Stimulated activated CD8-positive, alpha-beta memory T cell treated with anti-CD3 and anti-CD28 coated beads, Interleukin-15, amount 100 ng/mL, for 48 hours (primary cell): ENCODE data around the gene HOMER1.

Experiments used
- DNase-seq, 2 donors: peaks; one replicate each; pipeline ENCODE4 v3.0.0-alpha.2; 2020; ENCODE audit warnings: low read depth in 2 of 2

The HOMER1 gene

GRCh38 chr5:79513704-79514390, at the start of gene HOMER1:
HOMER1 (minus strand) TSS chr5:79514134; CDS start chr5:79512774, 1,360 bp downstream.
- DNase-seq = peak; percentile 65 to 73

- DNase-seq = no peak
Observed at GRCh38 chr5:79563247-79563590, 49.3 kb upstream of the HOMER1 start.

GRCh38 chr5:79562351-79563246, 48.7 kb upstream of the HOMER1 start:
- no peak for DNase-seq

DNA sequence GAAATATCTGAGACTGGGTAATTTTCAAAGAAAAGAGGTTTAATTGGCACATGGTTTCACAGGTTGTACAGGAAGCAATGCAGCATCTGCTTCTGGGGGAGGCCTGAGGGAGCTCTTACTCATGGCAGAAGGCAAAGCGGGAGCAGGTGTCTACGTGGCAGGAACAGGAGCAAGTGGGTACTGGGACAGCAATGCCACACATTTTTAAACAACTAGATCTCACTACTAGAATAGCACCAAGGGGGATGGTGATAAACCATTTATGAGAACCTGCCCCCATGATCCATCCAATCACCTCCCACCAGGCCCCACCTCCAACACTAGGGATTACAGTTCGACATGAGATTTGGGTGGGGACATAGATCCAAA, 47.6 kb upstream of the HOMER1 start:
- peak; percentile 4 to 9 for DNase-seq

- peak; percentile 5 to 14 for DNase-seq
Observed at GRCh38 chr5:79560771-79561524, 47.0 kb upstream of the HOMER1 start.

DNA sequence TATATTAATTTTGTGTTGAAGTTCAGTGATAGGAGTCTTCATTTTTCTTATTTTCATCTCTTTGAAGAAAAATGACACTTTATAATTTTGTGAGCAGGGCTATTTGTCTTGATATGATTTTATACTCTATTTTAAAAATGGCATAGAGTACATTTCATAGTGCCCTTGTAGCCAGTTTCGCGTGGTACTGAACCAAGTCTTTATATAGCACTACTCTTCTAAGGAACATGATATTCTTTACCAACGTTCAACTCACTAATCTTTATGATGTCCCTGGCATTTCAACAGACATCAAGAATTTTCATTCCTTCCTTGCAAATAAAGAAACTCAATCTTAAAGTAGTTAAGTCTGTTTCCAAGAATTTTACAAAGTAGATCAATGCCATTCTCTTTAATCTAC, 41.5 kb upstream of the HOMER1 start:
- DNase-seq = no peak

DNA sequence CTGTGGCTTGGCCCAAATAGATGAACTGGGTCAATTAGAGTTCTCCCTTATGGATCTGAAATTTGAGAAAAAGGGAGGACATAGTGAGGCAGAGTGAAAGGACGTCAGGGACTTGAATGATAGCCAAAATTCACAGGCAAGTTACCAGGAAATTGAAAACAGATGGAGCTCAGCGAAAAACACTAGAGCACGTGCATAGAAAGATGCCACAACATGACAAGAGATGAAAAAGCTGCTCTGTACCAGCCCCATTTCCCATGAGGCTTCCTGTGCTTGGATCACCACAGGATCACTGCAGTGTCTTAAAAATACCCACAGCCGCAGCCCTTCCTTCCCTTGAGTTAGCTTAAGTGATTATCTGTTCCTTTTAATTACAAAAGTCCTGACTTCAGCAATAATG, 39.0 kb upstream of the HOMER1 start:
- no peak for DNase-seq

GRCh38 chr5:79547982-79548381, 34.0 kb upstream of the HOMER1 start:
- DNase-seq = no peak

GRCh38 chr5:79547429-79547822, 33.5 kb upstream of the HOMER1 start:
- DNase-seq = no peak

- no peak for DNase-seq
Observed at GRCh38 chr5:79546782-79547428, 33.0 kb upstream of the HOMER1 start.

- DNase-seq = no peak
Observed at GRCh38 chr5:79544131-79544530, 30.2 kb upstream of the HOMER1 start.

GRCh38 chr5:79540939-79541338, 27.0 kb upstream of the HOMER1 start:
- no peak for DNase-seq

GRCh38 chr5:79536193-79536906, 22.4 kb upstream of the HOMER1 start:
- no peak for DNase-seq

- no peak for DNase-seq
Observed at GRCh38 chr5:79535477-79536192, 21.7 kb upstream of the HOMER1 start.

- DNase-seq = no peak
Observed at GRCh38 chr5:79529110-79529509, 15.2 kb upstream of the HOMER1 start.

- DNase-seq = no peak
Observed at GRCh38 chr5:79527431-79527830, 13.5 kb upstream of the HOMER1 start.

DNA sequence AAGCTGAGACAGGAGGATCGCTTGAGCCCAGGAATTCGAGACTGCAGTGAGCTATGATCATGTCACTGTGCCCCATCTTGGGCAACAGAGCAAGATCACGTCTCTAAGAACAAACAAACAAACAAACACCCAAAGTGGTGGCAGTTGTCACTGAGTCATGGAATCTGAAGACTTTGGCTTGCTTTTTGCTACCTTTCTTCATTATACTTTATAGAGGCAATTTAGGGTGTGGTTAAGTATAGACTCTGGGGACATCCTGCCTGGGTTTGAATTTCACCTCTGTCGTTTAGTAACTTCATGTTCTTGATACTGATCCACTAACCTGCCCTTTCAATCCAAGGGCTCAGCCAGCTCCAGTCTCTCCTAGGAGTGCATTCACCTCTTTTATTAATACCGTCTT, 13.0 kb upstream of the HOMER1 start:
- DNase-seq = no peak

- DNase-seq = no peak
Observed at GRCh38 chr5:79526493-79526892, 12.6 kb upstream of the HOMER1 start.

GRCh38 chr5:79521156-79521555, 7.2 kb upstream of the HOMER1 start:
- DNase-seq = no peak

- DNase-seq = no peak
Observed at GRCh38 chr5:79518718-79519117, 4.8 kb upstream of the HOMER1 start.

DNA sequence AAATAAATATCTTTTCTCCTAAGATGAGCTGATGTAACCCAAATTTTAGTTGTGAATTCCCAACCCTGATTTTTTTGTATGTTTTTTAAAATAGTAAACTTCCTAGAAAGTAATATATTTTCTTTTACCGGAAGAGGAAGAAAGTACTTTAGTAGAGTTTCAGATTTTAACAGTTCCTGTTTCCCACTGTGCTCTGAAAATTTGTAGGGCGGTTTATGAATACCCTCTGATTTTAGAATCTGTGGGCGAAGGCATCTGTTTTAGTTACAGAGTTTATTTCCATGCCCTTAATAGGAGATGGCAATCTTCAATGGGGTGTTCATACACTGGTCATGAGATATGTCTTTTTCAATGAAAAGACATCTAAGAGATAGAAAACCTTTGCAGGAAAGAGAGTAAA, 3.7 kb upstream of the HOMER1 start:
- DNase-seq = no peak
